H1 (cell line): ENCODE measurements around the gene ART4. TPM values are rescaled to one million over a fixed set of nuclear protein-coding genes. Genes with fewer than 3 reads are reported as not detected.
A peak's percentile ranks its signal among the peaks of the same experiment; 100 is the strongest.

Source experiments
- CTCF ChIA-PET: fragments of 300-600 bp; sonication (Branson Sonifier 250); formaldehyde crosslinking; loops from one replicate; lab custom pipeline; 2021; ENCODE audit not compliant: partially characterized antibody; lab: Charles Lee
- POLR2A ChIA-PET: fragments of 300-600 bp; sonication (Branson Sonifier 250); formaldehyde crosslinking; loops from one replicate; lab custom pipeline; 2021; ENCODE audit warnings: inconsistent platforms; ENCODE audit not compliant: partially characterized antibody; lab: Charles Lee
- DNase-seq, 2 experiments: peaks; one replicate each; pipeline versions ENCODE4 v3.0.0 to v3.0.0-alpha.2; 2010 to 2022; ENCODE audit warnings: low spot score in 2 of 2, low read depth in 1 of 2, mixed read lengths in 1 of 2
- FAIRE-seq: peaks from 2 replicates; lab custom pipeline; 2011; peaks lifted over from hg19 to GRCh38; lab: Jason Lieb, UNC
- H2AFZ ChIP-seq: 2 replicates; pipeline ENCODE4 v1.8.1; 2012; ENCODE audit warnings: low read length, inconsistent platforms
- H2AK5ac ChIP-seq: 2 replicates; pipeline ENCODE4 v1.6.1; 2013; ENCODE audit warnings: low read depth, low read length
- H2BK120ac ChIP-seq: replicated peaks from 2 replicates; pipeline ENCODE3; 2013; ENCODE audit warnings: low read depth, low read length, inconsistent platforms
- H2BK12ac ChIP-seq: 2 replicates; pipeline ENCODE4 v1.6.1; 2013; ENCODE audit warnings: low read depth, low read length
- H2BK15ac ChIP-seq: 2 replicates; pipeline ENCODE4 v1.6.1; 2013; ENCODE audit warnings: low read length
- H2BK20ac ChIP-seq: 2 replicates; pipeline ENCODE4 v1.6.1; 2013; ENCODE audit warnings: low read length
- H2BK5ac ChIP-seq: 2 replicates; pipeline ENCODE4 v1.6.1; 2013; ENCODE audit warnings: low read depth, low read length
- H3K14ac ChIP-seq: 2 replicates; pipeline ENCODE4 v1.6.1; 2013; ENCODE audit warnings: inconsistent platforms; ENCODE audit not compliant: insufficient read length
- H3K18ac ChIP-seq: 2 replicates; pipeline ENCODE4 v1.6.1; 2013; ENCODE audit warnings: low read length; ENCODE audit errors: extremely low read depth
- H3K23ac ChIP-seq: 2 replicates; pipeline ENCODE4 v1.6.1; 2013; ENCODE audit warnings: inconsistent platforms; ENCODE audit not compliant: insufficient read length
- H3K23me2 ChIP-seq: 2 replicates; pipeline ENCODE4 v1.6.1; 2013; ENCODE audit warnings: low read depth, low read length
- H3K27ac ChIP-seq: 2 replicates; pipeline ENCODE4 v1.6.1; 2011; ENCODE audit warnings: low read depth, low read length, inconsistent platforms
- H3K27me3 ChIP-seq, 4 experiments: replicated peaks in 1 of 4; 1 replicate in 1 of 4; 2 replicates in 3 of 4; pipeline versions ENCODE4 v1.6.1 to v1.8.1; 2011 to 2013; ENCODE audit warnings: low read length in 3 of 4, mild to moderate bottlenecking in 3 of 4, inconsistent platforms in 2 of 4, mixed read lengths in 2 of 4, moderate library complexity in 1 of 4; ENCODE audit not compliant: control insufficient read depth in 3 of 4, insufficient read depth in 3 of 4; ENCODE audit errors: extremely low read depth in 1 of 4
- H3K36me3 ChIP-seq, 4 experiments: 2 replicates each; pipeline versions ENCODE4 v1.6.1 to v1.8.1; 2011 to 2013; ENCODE audit warnings: mild to moderate bottlenecking in 4 of 4, low read length in 3 of 4, moderate library complexity in 2 of 4, control low read depth in 1 of 4, inconsistent platforms in 1 of 4; ENCODE audit not compliant: insufficient read depth in 4 of 4, control insufficient read depth in 2 of 4
- H3K4ac ChIP-seq: replicated peaks from 2 replicates; pipeline ENCODE3; 2013; ENCODE audit warnings: low read length, low read depth, mixed read lengths, inconsistent platforms; ENCODE audit not compliant: insufficient read length
- H3K4me1 ChIP-seq, 4 experiments: replicated peaks in 1 of 4; 1 replicate in 1 of 4; 2 replicates in 3 of 4; pipeline versions ENCODE4 v1.6.1 to v1.8.1; 2011 to 2013; ENCODE audit warnings: low read length in 3 of 4, inconsistent platforms in 2 of 4, mixed read lengths in 1 of 4; ENCODE audit not compliant: insufficient read depth in 4 of 4, control insufficient read depth in 3 of 4
- H3K4me2 ChIP-seq, 2 experiments: 2 replicates each; pipeline versions ENCODE4 v1.6.1 to v1.8.1; 2011 to 2013; ENCODE audit warnings: low read depth in 2 of 2, low read length in 2 of 2, control low read depth in 1 of 2, inconsistent platforms in 1 of 2, mild to moderate bottlenecking in 1 of 2; ENCODE audit not compliant: insufficient read depth in 1 of 2
- H3K4me3 ChIP-seq, 4 experiments: fragments of 200-600, 300-600 bp in 1 of 4; sonication (generic), shearing (Covaris generic), sonication (Bioruptor Twin) in 1 of 4; 2 replicates each; pipeline versions ENCODE4 v1.5.1 to v1.8.1; 2011 to 2016; ENCODE audit warnings: low read length in 4 of 4, low read depth in 3 of 4, control low read depth in 2 of 4, inconsistent platforms in 2 of 4, mild to moderate bottlenecking in 2 of 4, mixed read lengths in 1 of 4, moderate library complexity in 1 of 4; ENCODE audit not compliant: insufficient read depth in 2 of 4; ENCODE audit errors: extremely low read depth in 1 of 4
- H3K56ac ChIP-seq: replicated peaks from 2 replicates; pipeline ENCODE3; 2013; ENCODE audit warnings: low read depth, mild to moderate bottlenecking, mixed read lengths, low read length, inconsistent platforms; ENCODE audit not compliant: insufficient read length
- H3K79me1 ChIP-seq: 2 replicates; pipeline ENCODE4 v1.6.1; 2013; ENCODE audit warnings: low read depth, low read length, control low read depth
- H3K79me2 ChIP-seq, 2 experiments: 2 replicates each; pipeline versions ENCODE4 v1.6.1 to v1.8.1; 2012 to 2013; ENCODE audit warnings: low read length in 2 of 2, mild to moderate bottlenecking in 2 of 2, inconsistent platforms in 1 of 2; ENCODE audit not compliant: insufficient read depth in 2 of 2, control insufficient read depth in 1 of 2
- H3K9ac ChIP-seq, 4 experiments: replicated peaks in 1 of 4; 1 replicate in 1 of 4; 2 replicates in 3 of 4; pipeline versions ENCODE4 v1.6.1 to v1.8.1; 2011 to 2013; ENCODE audit warnings: low read depth in 3 of 4, low read length in 3 of 4, control low read depth in 2 of 4, mild to moderate bottlenecking in 2 of 4, moderate library complexity in 2 of 4, inconsistent platforms in 1 of 4; ENCODE audit errors: extremely low read depth in 1 of 4
- H3K9me3 ChIP-seq, 2 experiments: 2 replicates each; pipeline versions ENCODE4 v1.6.1 to v1.8.1; 2012 to 2013; ENCODE audit warnings: mild to moderate bottlenecking in 2 of 2, moderate library complexity in 2 of 2, control low read depth in 1 of 2, inconsistent platforms in 1 of 2, low read depth in 1 of 2, low read length in 1 of 2, mixed read lengths in 1 of 2; ENCODE audit not compliant: insufficient read depth in 2 of 2
- H4K20me1 ChIP-seq, 2 experiments: replicated peaks in 1 of 2; 2 replicates each; pipeline versions ENCODE3 to v1.8.1; 2011 to 2013; ENCODE audit warnings: inconsistent platforms in 2 of 2, low read length in 2 of 2, mild to moderate bottlenecking in 1 of 2; ENCODE audit not compliant: insufficient read depth in 2 of 2, control insufficient read depth in 1 of 2
- H4K5ac ChIP-seq: 2 replicates; pipeline ENCODE4 v1.6.1; 2013; ENCODE audit warnings: low read length, low read depth, mixed read lengths, inconsistent platforms; ENCODE audit not compliant: insufficient read length
- H4K8ac ChIP-seq: 2 replicates; pipeline ENCODE4 v1.8.0; 2013; ENCODE audit warnings: mild to moderate bottlenecking, moderate library complexity, low read length, inconsistent platforms; ENCODE audit not compliant: insufficient read depth; ENCODE audit errors: extremely low read depth
- H4K91ac ChIP-seq: replicated peaks from 2 replicates; pipeline ENCODE3; 2013; ENCODE audit warnings: low read length, mixed read lengths, inconsistent platforms; ENCODE audit not compliant: insufficient read length
- CEBPB ChIP-seq: IDR thresholded peaks from 2 replicates; pipeline ENCODE4 v1.6.1; 2012; ENCODE audit warnings: low read depth, low read length
- CHD1 ChIP-seq: IDR thresholded peaks from 2 replicates; pipeline ENCODE4 v1.6.1; 2012; ENCODE audit warnings: low read depth, low read length, improper control_type of control experiment
- EGR1 ChIP-seq: IDR thresholded peaks from 2 replicates; pipeline ENCODE4 v1.6.1; 2011; ENCODE audit warnings: low read depth, low read length, borderline replicate concordance
- GABPA ChIP-seq: IDR thresholded peaks from 2 replicates; pipeline ENCODE4 v1.6.1; 2011; ENCODE audit warnings: mild to moderate bottlenecking, low read length, moderate library complexity, borderline replicate concordance; ENCODE audit not compliant: insufficient read depth
- POU5F1 ChIP-seq: IDR thresholded peaks from 2 replicates; pipeline ENCODE4 v1.6.1; 2011; ENCODE audit warnings: low read depth, mild to moderate bottlenecking, low read length, moderate library complexity
- RAD21 ChIP-seq, 2 experiments: IDR thresholded peaks in 1 of 2; conservative IDR thresholded peaks in 1 of 2; 2 replicates each; pipeline ENCODE4 v1.6.1; 2011; ENCODE audit warnings: low read depth in 2 of 2, low read length in 2 of 2, improper control_type of control experiment in 1 of 2, inconsistent platforms in 1 of 2, mild to moderate bottlenecking in 1 of 2, moderate library complexity in 1 of 2
- SP1 ChIP-seq: IDR thresholded peaks from 2 replicates; pipeline ENCODE4 v1.6.1; 2011; ENCODE audit warnings: low read depth, low read length
- SUZ12 ChIP-seq: fragments of 200-600 bp; sonication (generic); IDR thresholded peaks from 2 replicates; pipeline ENCODE4 v1.6.1; 2012; ENCODE audit warnings: mild to moderate bottlenecking, inconsistent platforms, low read length, moderate library complexity, mixed read lengths
- YY1 ChIP-seq: IDR thresholded peaks from 2 replicates; pipeline ENCODE4 v1.6.1; 2011; ENCODE audit warnings: low read depth, mild to moderate bottlenecking, low read length
- WGBS, 2 experiments: shearing (Covaris generic) in 1 of 2; methylation state at CpG; one replicate each; pipeline versions ENCODE4 v1.1.6 to v1.1.7; 2013 to 2015; ENCODE audit warnings: low lambda C conversion rate in 2 of 2, mixed read lengths in 2 of 2, inconsistent platforms in 1 of 2, low coverage in 1 of 2, missing lambda C conversion rate in 1 of 2; ENCODE audit not compliant: insufficient replicate concordance in 2 of 2, insufficient coverage in 1 of 2, insufficient read length in 1 of 2; ENCODE audit errors: extremely low coverage in 1 of 2, missing lambda C conversion rate in 1 of 2; 5-methylcytosine and 5-hydroxymethylcytosine counted together
- polyA plus RNA-seq, 7 experiments: library from polyadenylated mRNA; depleted of rRNA in 3 of 7; stranded (reverse) in 5 of 7; unstranded in 2 of 7; fragments of >200 nt in 5 of 7; fragments of 200-250 nt in 2 of 7; gene quantifications; 1 replicate in 5 of 7; 2 replicates in 1 of 7; 4 replicates in 1 of 7; pipeline versions ENCODE4 v1.2.1 to v1.2.3, GENCODE V29; 2011 to 2013; ENCODE audit warnings: missing spikeins in 2 of 7, mixed read lengths in 2 of 7
- total RNA-seq: library from RNA; stranded (reverse); fragmentation: NEBNext Ultra II Directional; extraction: Animal tissue kit (Norgen Biotek cat#: 25700); gene quantifications from 2 replicates; pipeline ENCODE4 v1.2.1, GENCODE V29; 2021
- TF ChIP-seq, protein P1 (sequence below): IDR thresholded peaks from 2 replicates; pipeline ENCODE4 v1.6.1; 2011; ENCODE audit warnings: low read length, improper control_type of control experiment
- TF ChIP-seq, protein P2 (sequence below), 3 experiments: IDR thresholded peaks; 1 replicate in 2 of 3; 2 replicates in 1 of 3; pipeline versions ENCODE4 v1.5.1 to v1.6.1; 2011; ENCODE audit warnings: low read length in 3 of 3, mild to moderate bottlenecking in 3 of 3, inconsistent platforms in 2 of 3, low read depth in 1 of 3, moderate library complexity in 1 of 3; ENCODE audit not compliant: insufficient read depth in 1 of 3; ENCODE audit errors: control extremely low read depth in 1 of 3

Gene ART4
- total and polyA plus RNA-seq, 2 of the 8 experiments (the other 6 are each of a cell fraction or from before 2014, with no cell fraction given): not detected

DNA sequence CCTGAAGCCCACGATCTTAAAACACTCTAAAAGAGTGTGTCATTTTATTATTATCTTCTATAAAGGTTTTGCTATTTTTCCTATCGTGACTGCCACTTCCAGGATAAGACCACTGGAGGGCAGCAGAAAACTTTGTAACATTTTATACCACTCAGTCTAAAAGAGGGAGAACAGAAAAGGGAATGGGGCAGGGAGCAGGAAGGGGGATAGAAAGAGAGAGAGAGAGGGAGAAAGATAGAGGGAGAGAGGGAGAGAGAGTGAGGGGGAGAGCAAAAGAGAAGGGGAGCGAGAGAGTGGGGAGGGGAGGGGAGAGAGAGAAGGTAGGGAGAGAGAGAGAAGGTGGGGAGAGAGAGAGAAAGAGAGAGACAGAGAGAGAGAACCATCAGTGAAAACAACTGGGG is 2.0 kb upstream of the ART4 start:
- no peaks in the 10 kb centered on the region for H3K9me3 ChIP-seq
- H2BK20ac ChIP-seq: no peak overlapping the region
- H4K5ac ChIP-seq: no peak overlapping the region
- DNase-seq: no peak
- 11% methylated on average over 3 of the region's 3 CpGs; no CpG with 5 or more reads in 1 of the 2 experiments for WGBS, 2 experiments
- no peak overlapping the region for H3K4ac ChIP-seq
- no peak overlapping the region for H2BK5ac ChIP-seq
- no peaks in the 10 kb centered on the region for H3K27me3 ChIP-seq
- no peaks in the 10 kb centered on the region for H3K23me2 ChIP-seq
- peak; percentile 76 for FAIRE-seq
- H2AFZ ChIP-seq: no peak overlapping the region
- no peak overlapping the region for H2BK15ac ChIP-seq
- no peak overlapping the region for H3K14ac ChIP-seq
- H3K23ac ChIP-seq: no peak overlapping the region
- H2BK12ac ChIP-seq: no peak overlapping the region
- H3K36me3 ChIP-seq: no peaks in the 10 kb centered on the region
- no peaks in the 10 kb centered on the region for H3K79me1 ChIP-seq
- H3K4me2 ChIP-seq: no peak overlapping the region
- H3K56ac ChIP-seq: no peak overlapping the region
- H3K9ac ChIP-seq: no peak overlapping the region
- CTCF ChIA-PET: interaction anchor here (0.6 to 6.7 kb wide), 8 partner anchors 10 to 149 kb away, joined by 3 to 116 read pairs (median 4); no protein-coding TSS in a partner anchor
- no peak overlapping the region for H4K8ac ChIP-seq
- H2AK5ac ChIP-seq: no peak overlapping the region
- H3K27ac ChIP-seq: no peak overlapping the region
- POLR2A ChIA-PET: no interaction called here
- no peak overlapping the region for H3K18ac ChIP-seq
- no peaks in the 10 kb centered on the region for H4K20me1 ChIP-seq
- H2BK120ac ChIP-seq: no peak overlapping the region
- no peaks in the 10 kb centered on the region for H3K79me2 ChIP-seq
- H4K91ac ChIP-seq: no peak overlapping the region
- no peaks in the 10 kb centered on the region for H3K4me1 ChIP-seq
- H3K4me3 ChIP-seq: no peak overlapping the region
- TF ChIP-seq SP1 (no peak), CEBPB (no peak), RAD21 (IDR thresholded peaks at IDR 0.05 in 1 of 2, conservative IDR thresholded peaks at IDR 0.05 in 1 of 2; ENCODE audit: low read depth in 2 of 2, low read length in 2 of 2) (peak; percentile 90 to 93), CHD1 (no peak), POU5F1 (no peak), GABPA (no peak), EGR1 (peak; percentile 68), SUZ12 (no peak), YY1 (0 out of 2 replicates have a peak, but pooled peaks have one; percentile 25)
- TF ChIP-seq, protein P1, sequence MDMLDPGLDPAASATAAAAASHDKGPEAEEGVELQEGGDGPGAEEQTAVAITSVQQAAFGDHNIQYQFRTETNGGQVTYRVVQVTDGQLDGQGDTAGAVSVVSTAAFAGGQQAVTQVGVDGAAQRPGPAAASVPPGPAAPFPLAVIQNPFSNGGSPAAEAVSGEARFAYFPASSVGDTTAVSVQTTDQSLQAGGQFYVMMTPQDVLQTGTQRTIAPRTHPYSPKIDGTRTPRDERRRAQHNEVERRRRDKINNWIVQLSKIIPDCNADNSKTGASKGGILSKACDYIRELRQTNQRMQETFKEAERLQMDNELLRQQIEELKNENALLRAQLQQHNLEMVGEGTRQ: no peak
- TF ChIP-seq, protein P2, sequence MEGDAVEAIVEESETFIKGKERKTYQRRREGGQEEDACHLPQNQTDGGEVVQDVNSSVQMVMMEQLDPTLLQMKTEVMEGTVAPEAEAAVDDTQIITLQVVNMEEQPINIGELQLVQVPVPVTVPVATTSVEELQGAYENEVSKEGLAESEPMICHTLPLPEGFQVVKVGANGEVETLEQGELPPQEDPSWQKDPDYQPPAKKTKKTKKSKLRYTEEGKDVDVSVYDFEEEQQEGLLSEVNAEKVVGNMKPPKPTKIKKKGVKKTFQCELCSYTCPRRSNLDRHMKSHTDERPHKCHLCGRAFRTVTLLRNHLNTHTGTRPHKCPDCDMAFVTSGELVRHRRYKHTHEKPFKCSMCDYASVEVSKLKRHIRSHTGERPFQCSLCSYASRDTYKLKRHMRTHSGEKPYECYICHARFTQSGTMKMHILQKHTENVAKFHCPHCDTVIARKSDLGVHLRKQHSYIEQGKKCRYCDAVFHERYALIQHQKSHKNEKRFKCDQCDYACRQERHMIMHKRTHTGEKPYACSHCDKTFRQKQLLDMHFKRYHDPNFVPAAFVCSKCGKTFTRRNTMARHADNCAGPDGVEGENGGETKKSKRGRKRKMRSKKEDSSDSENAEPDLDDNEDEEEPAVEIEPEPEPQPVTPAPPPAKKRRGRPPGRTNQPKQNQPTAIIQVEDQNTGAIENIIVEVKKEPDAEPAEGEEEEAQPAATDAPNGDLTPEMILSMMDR (IDR thresholded peaks at IDR 0.05; ENCODE audit: control extremely low read depth in 1 of 3, insufficient read depth in 1 of 3, low read depth in 1 of 3, low read length in 3 of 3): peak in 2 of 3 experiments; percentile 55 to 58; a peak in 2 of 4 replicates
